Muscle layer of colon (tissue), 2 donors: ENCODE data around the gene ZNF3.
A peak's percentile ranks its signal among the peaks of the same experiment; 100 is the strongest.

Experiments used
- H3K27ac ChIP-seq: one replicate; pipeline ENCODE4 v1.7.0; 2013; ENCODE audit warnings: low read depth, mild to moderate bottlenecking, low read length, moderate library complexity
- H3K27me3 ChIP-seq, 2 donors: one replicate each; pipeline ENCODE4 v1.7.0; 2013; ENCODE audit warnings: low read length in 2 of 2, mild to moderate bottlenecking in 2 of 2; ENCODE audit not compliant: insufficient read depth in 2 of 2, control insufficient read depth in 1 of 2
- H3K36me3 ChIP-seq: one replicate; pipeline ENCODE4 v1.7.0; 2013; ENCODE audit warnings: mild to moderate bottlenecking, low read length; ENCODE audit not compliant: insufficient read depth
- H3K4me1 ChIP-seq: one replicate; pipeline ENCODE4 v1.7.0; 2013; ENCODE audit warnings: mild to moderate bottlenecking, low read length; ENCODE audit not compliant: insufficient read depth
- H3K4me3 ChIP-seq, 2 donors: one replicate each; pipeline ENCODE4 v1.7.0; 2013; ENCODE audit warnings: low read length in 2 of 2, low read depth in 1 of 2, mild to moderate bottlenecking in 1 of 2, moderate library complexity in 1 of 2
- H3K9ac ChIP-seq: one replicate; pipeline ENCODE4 v1.7.0; 2013; ENCODE audit warnings: low read length
- H3K9me3 ChIP-seq: one replicate; pipeline ENCODE4 v1.7.0; 2013; ENCODE audit warnings: mild to moderate bottlenecking, low read length
- donor health status: abdominal sarcoma.
- donor health status: Adenocarcinoma of cecum.

ZNF3 gene

DNA sequence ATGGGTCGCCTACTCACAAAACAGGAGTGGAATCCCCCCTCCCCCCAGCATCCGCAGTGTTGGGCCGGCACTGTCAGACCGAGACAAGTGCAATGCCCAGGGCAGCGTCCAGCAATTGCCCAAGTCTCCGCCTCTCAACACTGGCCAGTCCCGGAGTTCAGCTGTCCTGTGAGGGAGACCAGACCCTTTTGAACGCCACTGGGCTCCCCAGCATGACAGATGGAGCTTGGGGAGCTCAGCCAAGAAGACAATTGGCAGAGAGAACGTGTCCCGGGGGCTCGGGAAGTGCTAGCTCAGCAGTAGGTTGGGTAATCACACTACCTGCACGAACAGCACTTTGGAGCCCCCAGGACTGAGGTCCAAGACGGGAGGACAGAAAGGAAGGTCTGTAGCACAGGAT lies 12.0 kb upstream of the ZNF3 start:
- H3K36me3 ChIP-seq: peaks cover 81% of the 10 kb centered on the region
- H3K27me3 ChIP-seq: no peaks in the 10 kb centered on the region
- H3K4me3 ChIP-seq: no peak overlapping the region
- no peaks in the 10 kb centered on the region for H3K9me3 ChIP-seq
- H3K27ac ChIP-seq: no peak overlapping the region
- H3K9ac ChIP-seq: no peak overlapping the region
- H3K4me1 ChIP-seq: peaks cover 11% of the 10 kb centered on the region

DNA sequence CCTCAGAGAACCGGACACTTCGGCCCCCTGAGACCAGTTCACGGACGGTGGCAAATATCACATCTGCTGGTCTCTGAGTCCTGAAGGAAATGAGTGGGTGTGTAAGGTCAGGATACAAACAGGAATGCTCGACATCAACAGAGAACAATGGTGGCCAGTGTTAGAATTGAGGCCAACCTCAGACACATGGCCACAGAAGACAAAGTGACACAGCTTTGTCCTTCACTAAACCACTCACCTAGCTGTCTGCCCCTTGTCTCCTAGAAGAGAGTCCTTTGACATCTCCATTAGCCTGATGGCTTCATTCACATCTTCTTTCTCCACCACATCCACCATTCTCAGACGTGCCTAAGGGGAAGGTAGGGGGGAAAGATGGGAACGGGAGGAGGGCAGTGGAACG lies 11.5 kb upstream of the ZNF3 start:
- Histone ChIP-seq H3K9me3 (no peaks in the 10 kb centered on the region), H3K4me3 (no peak overlapping the region), H3K9ac (no peak overlapping the region), H3K36me3 (peaks cover 76% of the 10 kb centered on the region), H3K4me1 (peaks cover 15% of the 10 kb centered on the region), H3K27me3 (no peaks in the 10 kb centered on the region), H3K27ac (no peak overlapping the region)

DNA sequence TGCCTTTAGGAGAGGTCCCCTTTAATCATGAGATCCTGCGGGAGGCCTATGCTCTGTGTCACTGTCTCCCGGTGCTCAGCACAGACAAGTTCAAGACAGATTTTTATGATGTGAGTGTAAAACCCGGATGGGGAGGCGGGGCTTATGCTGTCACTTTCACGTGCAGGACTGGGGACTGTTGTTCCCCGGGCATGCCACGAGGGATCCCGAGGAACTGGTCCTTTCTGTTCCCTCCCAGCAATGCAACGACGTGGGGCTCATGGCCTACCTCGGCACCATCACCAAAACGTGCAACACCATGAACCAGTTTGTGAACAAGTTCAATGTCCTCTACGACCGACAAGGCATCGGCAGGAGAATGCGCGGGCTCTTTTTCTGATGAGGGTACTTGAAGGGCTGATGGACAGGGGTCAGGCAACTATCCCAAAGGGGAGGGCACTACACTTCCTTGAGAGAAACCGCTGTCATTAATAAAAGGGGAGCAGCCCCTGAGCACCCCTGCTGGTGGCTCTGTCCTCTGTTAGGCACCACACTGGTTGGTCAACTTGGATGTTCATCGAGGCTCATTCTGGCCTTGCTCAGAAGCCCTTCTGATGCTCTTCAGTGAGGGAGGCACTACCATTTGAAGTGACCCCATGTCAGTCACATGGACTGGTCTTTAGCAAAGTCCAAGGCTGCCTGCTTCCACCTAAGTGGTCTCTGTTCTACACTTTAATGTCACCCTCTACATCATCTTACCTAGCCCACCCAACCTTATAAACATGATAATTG lies 10.1 kb upstream of the ZNF3 start:
- no peak overlapping the region for H3K27ac ChIP-seq
- no peak overlapping the region for H3K4me3 ChIP-seq
- no peaks in the 10 kb centered on the region for H3K9me3 ChIP-seq
- peaks cover 64% of the 10 kb centered on the region for H3K36me3 ChIP-seq
- no peak overlapping the region for H3K9ac ChIP-seq
- H3K4me1 ChIP-seq: peaks cover 22% of the 10 kb centered on the region
- no peaks in the 10 kb centered on the region for H3K27me3 ChIP-seq

DNA sequence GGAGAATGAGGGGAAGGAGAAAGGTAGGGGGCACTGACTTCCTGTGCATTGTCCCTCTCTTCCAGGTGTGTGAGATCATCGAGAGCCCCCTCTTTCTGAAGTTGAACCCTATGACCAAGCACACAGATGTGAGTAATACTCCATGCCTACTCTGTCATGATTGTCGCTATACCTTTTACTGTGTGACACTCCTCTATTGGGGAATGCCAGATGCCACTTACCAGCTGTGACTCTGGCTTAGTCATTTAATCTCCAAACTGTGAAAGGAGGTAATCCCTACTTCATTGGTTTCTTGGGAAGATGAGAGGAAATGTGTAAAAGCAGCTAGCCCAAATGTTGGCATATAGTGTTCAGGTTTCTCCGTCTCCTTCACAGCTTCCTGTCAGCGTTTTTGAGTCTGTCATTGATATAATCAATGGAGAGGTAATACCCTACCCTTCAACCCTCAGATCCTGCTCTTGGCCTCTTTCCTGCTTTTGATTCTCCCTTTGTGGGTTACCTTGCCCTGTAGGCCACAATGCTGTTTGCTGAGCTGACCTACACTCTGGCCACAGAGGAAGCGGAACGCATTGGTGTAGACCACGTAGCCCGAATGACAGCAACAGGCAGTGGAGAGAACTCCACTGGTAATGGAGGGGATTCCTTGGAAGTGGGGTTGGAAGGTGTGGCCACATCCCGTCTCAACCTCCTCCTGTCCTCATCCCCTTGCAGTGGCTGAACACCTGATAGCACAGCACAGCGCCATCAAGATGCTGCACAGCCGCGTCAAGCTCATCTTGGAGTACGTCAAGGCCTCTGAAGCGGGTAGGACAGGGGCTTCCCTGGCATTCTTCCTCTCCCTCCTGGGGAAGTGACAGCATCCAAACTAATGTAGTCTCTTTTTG lies 9.2 kb upstream of the ZNF3 start:
- Histone ChIP-seq H3K9me3 (no peaks in the 10 kb centered on the region), H3K4me3 (no peak overlapping the region), H3K4me1 (peaks cover 22% of the 10 kb centered on the region), H3K9ac (no peak overlapping the region), H3K27me3 (no peaks in the 10 kb centered on the region), H3K27ac (no peak overlapping the region), H3K36me3 (peaks cover 56% of the 10 kb centered on the region)

DNA sequence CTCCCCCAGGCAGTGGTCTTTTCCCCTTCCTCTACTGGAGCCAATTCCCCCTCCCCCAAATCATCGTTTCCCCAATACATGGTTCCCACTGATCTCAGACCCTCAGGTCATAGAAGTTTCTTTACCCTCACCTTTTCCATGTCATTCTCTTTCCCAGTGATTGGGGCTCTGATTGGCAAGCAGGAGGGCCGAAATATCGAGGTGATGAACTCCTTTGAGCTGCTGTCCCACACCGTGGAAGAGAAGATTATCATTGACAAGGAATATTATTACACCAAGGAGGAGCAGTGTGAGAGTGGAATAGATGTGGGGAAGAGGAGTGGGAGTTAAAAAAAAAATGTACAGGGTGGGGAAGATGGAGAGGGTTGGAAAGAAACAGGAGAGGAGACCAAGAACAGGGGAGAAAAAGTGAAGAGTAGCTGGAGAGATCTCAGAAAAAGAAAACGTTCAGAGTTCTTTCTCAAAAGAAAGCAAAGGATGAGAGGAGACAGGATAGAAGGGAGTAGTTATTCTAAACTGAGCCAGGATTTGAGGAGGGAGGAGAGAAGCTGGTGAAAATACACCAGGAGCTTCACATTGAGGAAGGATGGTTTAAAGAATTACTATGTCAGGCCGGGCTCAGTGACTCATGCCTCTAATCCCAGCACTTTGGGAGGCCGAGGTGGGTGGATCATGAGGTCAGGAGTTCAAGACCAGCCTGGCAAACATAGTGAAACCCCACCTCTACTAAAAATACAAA lies 8.1 kb upstream of the ZNF3 start:
- H3K36me3 ChIP-seq: peaks cover 46% of the 10 kb centered on the region
- H3K27ac ChIP-seq: peak overlapping the region; percentile 95

DNA sequence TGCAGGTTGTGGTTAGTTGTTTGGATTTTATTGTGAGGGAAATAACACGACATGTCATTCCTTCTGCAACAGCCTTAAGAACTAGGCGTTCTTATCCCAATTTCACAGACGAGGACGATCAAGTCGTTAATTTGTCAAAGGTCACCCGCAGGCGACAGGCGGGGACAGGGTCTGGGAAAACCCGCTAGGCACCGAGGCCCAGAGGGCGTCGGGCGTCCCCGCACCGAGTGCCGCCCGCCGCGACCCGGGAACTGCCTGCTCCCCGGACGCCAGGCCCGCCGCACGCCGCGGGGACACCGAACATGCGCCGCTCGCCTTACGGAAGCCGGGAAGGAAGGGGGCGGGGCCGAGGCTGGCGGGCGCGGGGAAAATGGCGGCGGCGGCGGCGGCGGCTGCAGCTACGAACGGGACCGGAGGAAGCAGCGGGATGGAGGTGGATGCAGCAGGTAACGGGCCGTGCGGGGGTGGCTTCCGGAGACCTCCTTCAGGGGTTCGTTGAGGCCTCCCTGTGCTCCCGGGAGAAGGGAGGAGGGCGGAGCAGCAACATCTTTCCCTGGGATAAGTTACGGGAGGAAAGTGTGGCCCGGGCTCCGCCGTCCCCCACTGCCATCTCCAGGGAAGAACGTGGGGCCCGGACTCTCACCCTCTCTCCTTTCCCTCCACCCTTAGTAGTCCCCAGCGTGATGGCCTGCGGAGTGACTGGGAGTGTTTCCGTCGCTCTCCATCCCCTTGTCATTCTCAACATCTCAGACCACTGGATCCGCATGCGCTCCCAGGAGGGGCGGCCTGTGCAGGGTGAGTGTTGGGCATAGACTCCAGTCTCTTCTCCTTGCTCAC lies 7.3 kb upstream of the ZNF3 start, which contains the start of gene COPS6:
COPS6 (plus strand) TSS at position 349 of the 837 bp plus-strand sequence; CDS start at position 371, 22 bp downstream.
- peak within 1 kb of the TSS; percentile 95 for H3K27ac ChIP-seq
- peaks cover 29% of the 10 kb centered on the region for H3K4me1 ChIP-seq
- peaks cover 38% of the 10 kb centered on the region for H3K36me3 ChIP-seq
- H3K4me3 ChIP-seq: peak within 1 kb of the TSS; percentile 94 to 95
- H3K9me3 ChIP-seq: no peaks in the 10 kb centered on the region
- H3K9ac ChIP-seq: peak within 1 kb of the TSS; percentile 77
- H3K27me3 ChIP-seq: no peaks in the 10 kb centered on the region

More for the DNA sequence above, 8.1 kb upstream of the ZNF3 start:
- Histone ChIP-seq H3K9me3 (no peaks in the 10 kb centered on the region), H3K27me3 (no peaks in the 10 kb centered on the region), H3K4me1 (peaks cover 29% of the 10 kb centered on the region), H3K4me3 (peak overlapping the region; percentile 94 to 95), H3K9ac (peak overlapping the region; percentile 77)

DNA sequence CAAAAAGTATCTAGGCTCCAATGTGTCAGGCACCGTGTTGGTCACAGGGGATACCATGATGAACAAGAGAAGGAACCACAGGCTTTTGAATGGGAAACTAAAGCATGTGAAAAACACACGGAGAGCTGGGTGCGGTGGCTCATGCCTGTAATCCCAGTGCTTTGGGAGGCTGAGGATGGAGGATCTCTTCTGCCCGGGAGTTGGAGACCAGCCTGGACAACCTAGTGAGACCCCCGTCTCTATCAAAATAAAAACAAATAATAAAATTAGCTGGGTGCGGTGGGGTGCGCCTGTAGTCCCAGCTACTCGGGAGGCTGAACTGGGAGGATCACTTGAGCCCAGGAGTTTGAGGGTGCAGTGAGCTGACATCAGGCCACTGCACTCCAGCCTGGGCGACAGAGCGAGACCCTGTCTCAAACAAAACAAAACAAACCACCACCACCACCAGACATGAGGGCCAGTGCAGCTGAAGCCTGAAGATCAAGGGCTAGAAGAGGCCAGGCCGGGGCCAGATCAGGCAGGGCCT lies 6.6 kb upstream of the ZNF3 start:
- H3K27ac ChIP-seq: peak overlapping the region; percentile 95
- H3K4me1 ChIP-seq: peaks cover 29% of the 10 kb centered on the region
- peak overlapping the region; percentile 27 for H3K9ac ChIP-seq
- H3K4me3 ChIP-seq: peak overlapping the region; percentile 67 to 94
- H3K9me3 ChIP-seq: no peaks in the 10 kb centered on the region
- no peaks in the 10 kb centered on the region for H3K27me3 ChIP-seq
- peaks cover 31% of the 10 kb centered on the region for H3K36me3 ChIP-seq

DNA sequence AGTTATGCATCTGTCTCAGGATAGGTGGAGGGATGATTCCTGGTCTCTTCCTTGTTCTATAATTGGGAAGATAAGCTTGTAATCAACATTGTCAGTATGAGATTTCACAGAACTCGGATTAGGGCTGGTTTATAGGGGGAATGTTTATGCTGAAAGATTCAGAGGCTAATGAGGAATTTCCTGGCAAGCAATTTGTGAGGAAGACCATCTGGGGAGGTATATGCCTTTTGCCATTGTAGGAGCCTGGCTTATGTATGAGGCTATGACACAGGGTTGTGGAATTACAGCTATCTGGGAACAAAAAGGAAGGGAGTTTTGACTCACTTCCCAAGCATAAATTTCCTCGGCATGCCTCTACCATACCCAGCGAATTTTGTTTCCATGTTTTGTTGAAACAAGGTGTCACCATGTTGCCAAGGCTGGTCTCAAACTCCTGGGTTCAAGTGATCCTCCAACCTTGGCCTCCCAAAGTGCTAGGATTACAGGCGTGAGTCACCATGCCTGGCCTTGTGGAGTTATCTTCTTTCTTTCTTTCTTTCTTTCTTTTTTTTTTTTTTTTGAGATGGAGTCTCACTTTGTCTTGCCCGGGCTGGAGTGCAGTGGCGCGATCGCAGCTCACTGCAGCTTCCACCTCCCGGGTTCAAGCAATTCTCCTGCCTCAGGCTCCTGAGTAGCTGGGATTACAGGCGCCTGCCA lies 5.7 kb upstream of the ZNF3 start:
- peaks cover 22% of the 10 kb centered on the region for H3K36me3 ChIP-seq
- no peaks in the 10 kb centered on the region for H3K27me3 ChIP-seq
- H3K27ac ChIP-seq: peak overlapping the region; percentile 95
- peaks cover 29% of the 10 kb centered on the region for H3K4me1 ChIP-seq
- H3K4me3 ChIP-seq: no peak overlapping the region
- no peak overlapping the region for H3K9ac ChIP-seq
- no peaks in the 10 kb centered on the region for H3K9me3 ChIP-seq

DNA sequence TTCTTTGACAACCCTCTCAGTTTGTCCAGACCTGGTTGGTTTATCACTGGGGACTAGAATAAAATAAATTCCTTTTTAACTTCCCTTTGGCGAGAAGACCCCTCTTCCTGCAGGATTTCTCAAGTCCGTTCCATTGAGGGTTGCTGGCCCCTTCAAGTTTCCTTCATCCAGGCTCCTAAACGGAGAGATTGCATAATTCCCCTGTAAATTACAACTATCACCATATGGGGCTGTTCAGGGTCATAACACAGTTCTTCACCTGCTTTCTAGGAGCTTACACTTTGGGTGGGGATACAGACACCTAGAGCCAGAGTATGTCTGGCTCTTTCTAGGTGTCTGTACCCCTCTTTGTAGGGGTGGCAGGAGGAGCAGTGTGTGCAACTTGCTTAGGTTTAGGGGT lies 4.0 kb upstream of the ZNF3 start:
- no peaks in the 10 kb centered on the region for H3K27me3 ChIP-seq
- H3K4me1 ChIP-seq: peaks cover 34% of the 10 kb centered on the region
- no peak overlapping the region for H3K4me3 ChIP-seq
- H3K9me3 ChIP-seq: no peaks in the 10 kb centered on the region
- no peak overlapping the region for H3K9ac ChIP-seq
- H3K36me3 ChIP-seq: peaks cover 5% of the 10 kb centered on the region
- no peak overlapping the region for H3K27ac ChIP-seq

DNA sequence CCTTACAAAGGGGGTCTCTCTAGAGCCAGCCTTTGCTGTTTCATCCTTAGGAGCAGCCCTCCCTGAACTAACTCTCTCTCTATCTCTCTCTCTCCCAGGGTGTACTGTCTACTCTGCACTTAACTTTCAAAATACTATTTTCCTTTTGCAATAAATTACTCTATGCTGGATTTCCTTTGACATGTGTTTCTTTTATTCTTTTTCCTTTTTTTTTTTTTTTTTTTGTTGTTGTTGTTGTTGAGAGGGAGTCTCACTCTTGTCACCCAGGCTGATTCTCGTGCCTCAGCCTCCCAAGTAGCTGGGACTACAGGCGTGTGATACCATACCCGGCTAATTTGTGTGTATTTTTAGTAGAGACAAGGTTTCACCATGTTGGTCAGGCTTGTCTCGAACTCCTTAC lies 1.5 kb upstream of the ZNF3 start:
- Histone ChIP-seq H3K27me3 (no peaks in the 10 kb centered on the region), H3K4me1 (peaks cover 30% of the 10 kb centered on the region), H3K9me3 (no peaks in the 10 kb centered on the region), H3K9ac (no peak overlapping the region), H3K4me3 (no peak overlapping the region), H3K36me3 (peaks cover 10% of the 10 kb centered on the region), H3K27ac (no peak overlapping the region)
